B cell (primary cell): Measurements from ENCODE around the gene ORAI1. TPM values are rescaled to one million over a fixed set of nuclear protein-coding genes. Genes with fewer than 3 reads are reported as not detected.
A peak's percentile ranks its signal among the peaks of the same experiment; 100 is the strongest.

ENCODE experiments used
- ATAC-seq: fragments of 200-7000 bp; cut with Tn5 transposase; one replicate; pipeline ENCODE4 v1.10.0; 2021; ENCODE audit warnings: low read depth, mild to moderate bottlenecking, moderate number of reproducible peaks, moderate library complexity
- CTCF ChIA-PET: fragments of 350-600 bp; sonication (Branson Sonifier 250); formaldehyde crosslinking; loops from one replicate; lab custom pipeline; 2021; ENCODE audit warnings: antibody characterized with exemption, inconsistent platforms; lab: Charles Lee
- POLR2A ChIA-PET: fragments of 350-600 bp; sonication (Branson Sonifier 250); formaldehyde crosslinking; loops from one replicate; lab custom pipeline; 2021; ENCODE audit warnings: antibody characterized with exemption; lab: Charles Lee
- DNase-seq: peaks from one replicate; pipeline ENCODE4 v3.0.0; 2013
- H2AFZ ChIP-seq: 2 replicates; pipeline ENCODE4 v1.6.1; 2012; ENCODE audit warnings: mild to moderate bottlenecking, low read depth, low read length; ENCODE audit not compliant: insufficient read depth, poor library complexity, severe bottlenecking
- H3K27ac ChIP-seq, 2 donors: 1 replicate in 1 of 2; 2 replicates in 1 of 2; pipeline ENCODE4 v1.5.1; 2012 to 2013; ENCODE audit warnings: low read length in 2 of 2, mild to moderate bottlenecking in 2 of 2, moderate library complexity in 1 of 2
- H3K27me3 ChIP-seq, 4 experiments: fragments of 200-600 bp in 1 of 4; sonication (generic) in 1 of 4; replicated peaks in 1 of 4; 1 replicate in 2 of 4; 2 replicates in 2 of 4; pipeline versions ENCODE4 v1.6.1 to v1.7.0; 2013 to 2016; ENCODE audit warnings: low read length in 3 of 4, mild to moderate bottlenecking in 2 of 4, mixed read lengths in 1 of 4, moderate library complexity in 1 of 4; ENCODE audit not compliant: insufficient read depth in 4 of 4, control insufficient read depth in 3 of 4; ENCODE audit errors: control extremely low read depth in 1 of 4
- H3K36me3 ChIP-seq, 2 experiments: replicated peaks in 1 of 2; 1 replicate in 1 of 2; 2 replicates in 1 of 2; pipeline versions ENCODE4 v1.6.1 to v1.7.1; 2013; ENCODE audit warnings: low read length in 1 of 2; ENCODE audit not compliant: insufficient read depth in 2 of 2, control insufficient read depth in 1 of 2; ENCODE audit errors: control extremely low read depth in 1 of 2, extremely low read depth in 1 of 2
- H3K4me1 ChIP-seq, 2 donors: fragments of 200-600 bp in 1 of 2; sonication (generic) in 1 of 2; 1 replicate in 1 of 2; 2 replicates in 1 of 2; pipeline versions ENCODE4 v1.5.1 to v1.6.1; 2013 to 2017; ENCODE audit warnings: low read length in 2 of 2; ENCODE audit not compliant: control insufficient read depth in 2 of 2, insufficient read depth in 2 of 2
- H3K4me2 ChIP-seq: replicated peaks from 2 replicates; pipeline ENCODE3; 2012; ENCODE audit warnings: mild to moderate bottlenecking, low read depth, low read length; ENCODE audit not compliant: poor library complexity, severe bottlenecking
- H3K4me3 ChIP-seq, 5 experiments: fragments of 200-600 bp in 1 of 5; sonication (generic) in 1 of 5; 1 replicate in 3 of 5; 2 replicates in 2 of 5; pipeline versions ENCODE4 v1.5.1 to v1.7.0; 2011 to 2016; ENCODE audit warnings: low read length in 4 of 5, mild to moderate bottlenecking in 4 of 5, low read depth in 2 of 5, control low read depth in 1 of 5, moderate library complexity in 1 of 5; ENCODE audit not compliant: insufficient read depth in 1 of 5; ENCODE audit errors: control extremely low read depth in 1 of 5, extremely low read depth in 1 of 5
- H3K79me2 ChIP-seq: fragments of 200-600 bp; sonication (generic); one replicate; pipeline ENCODE4 v1.6.0; 2016; ENCODE audit warnings: low read length; ENCODE audit not compliant: control insufficient read depth, insufficient read depth
- H3K9ac ChIP-seq: fragments of 200-600 bp; sonication (generic); 2 replicates; pipeline ENCODE4 v1.6.1; 2017; ENCODE audit warnings: mild to moderate bottlenecking, low read length, moderate library complexity
- H3K9me3 ChIP-seq, 3 donors: one replicate each; pipeline versions ENCODE4 v1.6.1 to v1.7.1; 2013; ENCODE audit warnings: low read length in 2 of 3; ENCODE audit not compliant: control insufficient read depth in 2 of 3, insufficient read depth in 1 of 3; ENCODE audit errors: control extremely low read depth in 1 of 3
- H4K20me1 ChIP-seq: 2 replicates; pipeline ENCODE4 v1.6.0; 2012; ENCODE audit warnings: mild to moderate bottlenecking, low read length; ENCODE audit not compliant: insufficient read depth, control insufficient read depth, poor library complexity, severe bottlenecking
- H3K27ac Mint-ChIP-seq: one replicate; pipeline ENCODE4 v1.8.0; 2021; ENCODE audit warnings: mixed read lengths
- H3K27me3 Mint-ChIP-seq: one replicate; pipeline ENCODE4 v1.8.0; 2021; ENCODE audit warnings: mixed read lengths
- H3K4me1 Mint-ChIP-seq: one replicate; pipeline ENCODE4 v1.8.0; 2021; ENCODE audit warnings: mixed read lengths
- H3K4me3 Mint-ChIP-seq: one replicate; pipeline ENCODE4 v1.8.0; 2021; ENCODE audit warnings: mixed read lengths
- H3K9me3 Mint-ChIP-seq: one replicate; pipeline ENCODE4 v1.8.0; 2022; ENCODE audit warnings: mixed read lengths; ENCODE audit not compliant: insufficient read depth
- CTCF ChIP-seq: fragments of 200-600 bp; IDR thresholded peaks from one replicate; pipeline ENCODE4 v1.8.0; 2022; ENCODE audit warnings: antibody characterized with exemption, mild to moderate bottlenecking
- EZH2 ChIP-seq: IDR thresholded peaks from 2 replicates; pipeline ENCODE4 v1.6.1; 2012; ENCODE audit warnings: borderline replicate concordance, low read depth, mild to moderate bottlenecking, moderate library complexity, low read length; ENCODE audit not compliant: insufficient read depth, poor library complexity, severe bottlenecking
- WGBS: methylation state at CpG from one replicate; pipeline ENCODE4 v1.1.5; 2013; ENCODE audit warnings: missing lambda C conversion rate; ENCODE audit not compliant: insufficient coverage; 5-methylcytosine and 5-hydroxymethylcytosine counted together
- intact Hi-C: fragments of 100-400 bp; cut with micrococcal nuclease; formaldehyde crosslinking; loops from one replicate; pipeline ENCODE4 v1.10.0; 2022
- polyA minus RNA-seq: library from RNA; depleted of rRNA, polyadenylated mRNA; stranded (reverse); fragments of >200 nt; gene quantifications from 2 replicates; pipeline ENCODE4 v1.2.3, GENCODE V29; 2012
- polyA plus RNA-seq: library from polyadenylated mRNA; depleted of rRNA; stranded (reverse); fragments of >200 nt; gene quantifications from 2 replicates; pipeline ENCODE4 v1.2.3, GENCODE V29; 2012
- total RNA-seq, 2 donors: library from RNA; stranded (reverse); fragments of 120-200 nt in 1 of 2; gene quantifications; 1 replicate in 1 of 2; 2 replicates in 1 of 2; pipeline versions ENCODE4 v1.2.3 to v1.2.4, GENCODE V29; 2013 to 2022

Gene ORAI1
- total RNA-seq (43.2 and 44.2 TPM in 2 replicates), polyA plus RNA-seq (57.0 and 66.0 TPM in 2 replicates), polyA minus RNA-seq (65.8 and 101 TPM in 2 replicates)
- 17.1 TPM for total RNA-seq (2013)

- POLR2A ChIA-PET, result interaction anchor here (0.5 to 5.2 kb wide), 19 partner anchors 9 to 175 kb away, joined by 3 to 59 read pairs (median 7); partner anchors contain the start of genes KDM2B, MORN3 and TMEM120B
- peak within 1 kb of the TSS; percentile 89 for H3K4me2 ChIP-seq
- H3K79me2 ChIP-seq, result peaks cover 45% of the 10 kb centered on the region
- DNase-seq (peak; percentile 97), ATAC-seq (peak; percentile 76)
- intact Hi-C loops, result loop anchor here (1.0 to 5.0 kb wide), 8 partner anchors 36 to 166 kb away; partner anchors contain the start of genes RHOF and TMEM120B
- Mint-ChIP-seq H3K4me3 (peak within 1 kb of the TSS; percentile 96), H3K9me3 (no peaks in the 10 kb centered on the region), H3K27ac (peak within 1 kb of the TSS; percentile 96), H3K4me1 (peaks cover 48% of the 10 kb centered on the region), H3K27me3 (no peaks in the 10 kb centered on the region)
- H3K36me3 ChIP-seq, result peaks cover 0 to 10% of the 10 kb centered on the region in 2 experiments
- peak within 1 kb of the TSS; percentile 89 for H2AFZ ChIP-seq
- no peaks in the 10 kb centered on the region for H3K9me3 ChIP-seq
- H3K27ac ChIP-seq, result peak within 1 kb of the TSS; percentile 87 to 91
- H3K4me1 ChIP-seq, result peaks cover 40 to 50% of the 10 kb centered on the region in 2 donors
- peaks cover 37% of the 10 kb centered on the region for H4K20me1 ChIP-seq
- WGBS, result under 1% methylated on average over 92 of the region's 92 CpGs
- CTCF ChIA-PET, result interaction anchor here (0.6 to 12.0 kb wide), 28 partner anchors 10 to 1044 kb away, joined by 3 to 213 read pairs (median 6); partner anchors contain the start of genes KDM2B, MORN3 and TMEM120B
- peak within 1 kb of the TSS; percentile 80 for H3K9ac ChIP-seq
- peak within 1 kb of the TSS; percentile 61 to 93 (median 82) for H3K4me3 ChIP-seq
- no peaks in the 10 kb centered on the region for H3K27me3 ChIP-seq
- TF ChIP-seq CTCF (no peak), EZH2 (no peak)
Measured at GRCh38 chr12:121626087-121626852, at the start of gene ORAI1. TSS of gene ORAI1 (plus strand) at chr12:121626530.
